Hepatocyte (in vitro differentiated cells): ENCODE results near the gene DSCAM.

ENCODE experiments used
- EZH2 ChIP-seq: fragments of 200-600 bp; sonication (generic); IDR thresholded peaks from 2 replicates; pipeline ENCODE4 v1.6.1; 2016; ENCODE audit warnings: antibody characterized with exemption, mild to moderate bottlenecking, borderline replicate concordance
- EZH2phosphoT487 ChIP-seq: fragments of 200-600 bp; sonication (generic); IDR thresholded peaks from one replicate; pipeline ENCODE4 v1.6.1; 2018; ENCODE audit warnings: antibody characterized with exemption, mild to moderate bottlenecking, low read depth, moderate library complexity; ENCODE audit not compliant: unreplicated experiment, severe bottlenecking
- TF ChIP-seq, protein P1 (sequence below): fragments of 200-600 bp; sonication (generic); IDR thresholded peaks from 2 replicates; pipeline ENCODE4 v1.5.1; 2016; ENCODE audit warnings: antibody characterized with exemption, mild to moderate bottlenecking; ENCODE audit not compliant: poor library complexity

DNA sequence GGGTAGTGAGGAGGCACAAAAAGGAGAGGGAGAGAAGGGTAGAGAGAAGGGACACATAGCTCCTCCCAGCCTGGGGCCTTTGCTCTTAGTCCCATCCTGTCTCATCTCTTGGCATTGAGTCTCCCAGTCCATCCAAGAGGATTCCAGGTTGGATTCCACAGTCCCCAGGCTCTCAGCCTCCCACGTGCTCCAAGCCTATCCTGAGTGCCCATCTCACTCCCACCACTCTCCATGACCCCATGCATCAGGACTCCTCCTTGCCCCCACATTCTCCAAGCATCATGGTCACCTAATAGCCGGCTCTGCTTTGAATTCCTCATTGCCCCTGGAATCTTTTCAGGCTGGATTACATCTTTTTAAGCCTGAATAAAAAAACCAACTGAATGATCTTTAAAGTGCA is 87.9 kb downstream of the DSCAM start:
- TF ChIP-seq EZH2 (no peak), EZH2phosphoT487 (no peak)
- TF ChIP-seq, protein P1, sequence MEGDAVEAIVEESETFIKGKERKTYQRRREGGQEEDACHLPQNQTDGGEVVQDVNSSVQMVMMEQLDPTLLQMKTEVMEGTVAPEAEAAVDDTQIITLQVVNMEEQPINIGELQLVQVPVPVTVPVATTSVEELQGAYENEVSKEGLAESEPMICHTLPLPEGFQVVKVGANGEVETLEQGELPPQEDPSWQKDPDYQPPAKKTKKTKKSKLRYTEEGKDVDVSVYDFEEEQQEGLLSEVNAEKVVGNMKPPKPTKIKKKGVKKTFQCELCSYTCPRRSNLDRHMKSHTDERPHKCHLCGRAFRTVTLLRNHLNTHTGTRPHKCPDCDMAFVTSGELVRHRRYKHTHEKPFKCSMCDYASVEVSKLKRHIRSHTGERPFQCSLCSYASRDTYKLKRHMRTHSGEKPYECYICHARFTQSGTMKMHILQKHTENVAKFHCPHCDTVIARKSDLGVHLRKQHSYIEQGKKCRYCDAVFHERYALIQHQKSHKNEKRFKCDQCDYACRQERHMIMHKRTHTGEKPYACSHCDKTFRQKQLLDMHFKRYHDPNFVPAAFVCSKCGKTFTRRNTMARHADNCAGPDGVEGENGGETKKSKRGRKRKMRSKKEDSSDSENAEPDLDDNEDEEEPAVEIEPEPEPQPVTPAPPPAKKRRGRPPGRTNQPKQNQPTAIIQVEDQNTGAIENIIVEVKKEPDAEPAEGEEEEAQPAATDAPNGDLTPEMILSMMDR = no peak
